Thymus (tissue), 11 donors: ENCODE measurements around the gene CELA1. TPM values are rescaled to one million over a fixed set of nuclear protein-coding genes. Genes with fewer than 3 reads are reported as not detected.

Source experiments
- DNase-seq, 9 donors: peaks; one replicate each; pipeline ENCODE4 v3.0.0-alpha.2; 2013; ENCODE audit warnings: low spot score in 9 of 9, low read depth in 6 of 9, missing footprints in 1 of 9
- H3K27ac ChIP-seq, 2 donors: one replicate each; pipeline ENCODE4 v1.5.1; 2013; ENCODE audit warnings: control low read depth in 1 of 2, low read depth in 1 of 2, low read length in 1 of 2, mild to moderate bottlenecking in 1 of 2, moderate library complexity in 1 of 2
- H3K27me3 ChIP-seq, 2 donors: one replicate each; pipeline ENCODE4 v1.5.1; 2013; ENCODE audit warnings: low read length in 1 of 2; ENCODE audit not compliant: control insufficient read depth in 2 of 2, insufficient read depth in 1 of 2
- H3K36me3 ChIP-seq, 2 donors: one replicate each; pipeline ENCODE4 v1.5.1; 2013; ENCODE audit warnings: low read length in 1 of 2, mild to moderate bottlenecking in 1 of 2, moderate library complexity in 1 of 2; ENCODE audit not compliant: control insufficient read depth in 2 of 2, insufficient read depth in 2 of 2
- H3K4me1 ChIP-seq, 2 donors: one replicate each; pipeline ENCODE4 v1.5.1; 2013; ENCODE audit warnings: low read length in 2 of 2; ENCODE audit not compliant: control insufficient read depth in 2 of 2, insufficient read depth in 2 of 2
- H3K4me3 ChIP-seq, 2 donors: one replicate each; pipeline ENCODE4 v1.5.1; 2013; ENCODE audit warnings: low read length in 2 of 2, control low read depth in 1 of 2, mild to moderate bottlenecking in 1 of 2
- H3K9me3 ChIP-seq, 2 donors: one replicate each; pipeline ENCODE4 v1.5.1; 2013; ENCODE audit warnings: low read length in 1 of 2, mild to moderate bottlenecking in 1 of 2; ENCODE audit not compliant: control insufficient read depth in 2 of 2, insufficient read depth in 1 of 2
- WGBS: extraction: QIAGEN DNeasy Blood & Tissue Kit; methylation state at CpG from one replicate; pipeline ENCODE4 v1.1.7; 2013; 5-methylcytosine and 5-hydroxymethylcytosine counted together
- polyA plus RNA-seq: library from polyadenylated mRNA; stranded (reverse); fragments of 200-250 nt; gene quantifications from one replicate; pipeline ENCODE4 v1.2.3, GENCODE V29; 2013
- total RNA-seq: library from RNA; stranded (reverse); fragments of 120-200 nt; gene quantifications from one replicate; pipeline ENCODE4 v1.2.4, GENCODE V29; 2013
- donor health status: healthy.

CELA1 gene
- total and polyA plus RNA-seq, 2 donors = 0.09 to 0.71 TPM

GRCh38 chr12:51389302-51389999, 43.0 kb upstream of the CELA1 start:
- H3K27me3 ChIP-seq = peaks cover 0 to 14% of the 10 kb centered on the region in 2 donors
- peak in 1 of 9 donors; percentile 28 for DNase-seq
- H3K4me3 ChIP-seq = no peak overlapping the region
- H3K9me3 ChIP-seq = peaks cover 0 to 2% of the 10 kb centered on the region in 2 donors
- H3K4me1 ChIP-seq = peaks cover 37 to 88% of the 10 kb centered on the region in 2 donors
- H3K36me3 ChIP-seq = no peaks in the 10 kb centered on the region
- WGBS = 41% methylated on average over 2 of the region's 2 CpGs
- H3K27ac ChIP-seq = no peak overlapping the region

GRCh38 chr12:51388846-51389245, 42.4 kb upstream of the CELA1 start:
- H3K4me1 ChIP-seq = peaks cover 36 to 88% of the 10 kb centered on the region in 2 donors
- H3K27ac ChIP-seq = no peak overlapping the region

GRCh38 chr12:51388069-51388799, 41.8 kb upstream of the CELA1 start:
- peak in 1 of 9 donors; percentile 34 for DNase-seq
- H3K36me3 ChIP-seq = no peaks in the 10 kb centered on the region
- peaks cover 0 to 13% of the 10 kb centered on the region in 2 donors for H3K27me3 ChIP-seq
- no peak overlapping the region for H3K27ac ChIP-seq
- WGBS = 52% methylated on average over 10 of the region's 10 CpGs
- H3K4me3 ChIP-seq = no peak overlapping the region
- H3K9me3 ChIP-seq = no peaks in the 10 kb centered on the region
- H3K4me1 ChIP-seq = peaks cover 36 to 88% of the 10 kb centered on the region in 2 donors

More at GRCh38 chr12:51388846-51389245, 42.4 kb upstream of the CELA1 start:
- H3K9me3 ChIP-seq = no peaks in the 10 kb centered on the region
- H3K36me3 ChIP-seq = no peaks in the 10 kb centered on the region
- 96% methylated on average over 5 of the region's 5 CpGs for WGBS
- DNase-seq = no peak
- no peak overlapping the region for H3K4me3 ChIP-seq
- peaks cover 0 to 14% of the 10 kb centered on the region in 2 donors for H3K27me3 ChIP-seq

- DNase-seq = no peak
- H3K27me3 ChIP-seq = peaks cover 0 to 2% of the 10 kb centered on the region in 2 donors
- peaks cover 45 to 91% of the 10 kb centered on the region in 2 donors for H3K4me1 ChIP-seq
- no peak overlapping the region for H3K27ac ChIP-seq
- peaks cover 0 to 2% of the 10 kb centered on the region in 2 donors for H3K36me3 ChIP-seq
- 34% methylated on average over 4 of the region's 4 CpGs for WGBS
- H3K4me3 ChIP-seq = no peak overlapping the region
- no peaks in the 10 kb centered on the region for H3K9me3 ChIP-seq
Measured at GRCh38 chr12:51386351-51386750, 39.9 kb upstream of the CELA1 start.

- Histone ChIP-seq H3K4me3 (no peak overlapping the region), H3K9me3 (no peaks in the 10 kb centered on the region), H3K27me3 (no peaks in the 10 kb centered on the region), H3K4me1 (peaks cover 46 to 87% of the 10 kb centered on the region in 2 donors), H3K27ac (peak overlapping the region; percentile 8 to 52), H3K36me3 (peaks cover 7 to 16% of the 10 kb centered on the region in 2 donors)
- WGBS = 29% methylated on average over 6 of the region's 6 CpGs
- peak in 8 of 9 donors; percentile 42 to 89 (median 72) for DNase-seq
Measured at GRCh38 chr12:51383269-51383905, 36.9 kb upstream of the CELA1 start.

- no peak overlapping the region for H3K4me3 ChIP-seq
- no peak overlapping the region for H3K27ac ChIP-seq
- H3K4me1 ChIP-seq = peaks cover 51 to 86% of the 10 kb centered on the region in 2 donors
- whole genome bisulfite sequencing = 12% methylated on average over 7 of the region's 7 CpGs
- no peaks in the 10 kb centered on the region for H3K27me3 ChIP-seq
- H3K9me3 ChIP-seq = no peaks in the 10 kb centered on the region
- peak in 3 of 9 donors; percentile 34 to 69 (median 49) for DNase-seq
- peaks cover 9 to 25% of the 10 kb centered on the region in 2 donors for H3K36me3 ChIP-seq
Measured at GRCh38 chr12:51382173-51382572, 35.7 kb upstream of the CELA1 start.

GRCh38 chr12:51381226-51382079, 35.0 kb upstream of the CELA1 start:
- Histone ChIP-seq H3K9me3 (no peaks in the 10 kb centered on the region), H3K36me3 (peaks cover 12 to 31% of the 10 kb centered on the region in 2 donors), H3K4me3 (no peak overlapping the region), H3K4me1 (peaks cover 47 to 85% of the 10 kb centered on the region in 2 donors), H3K27me3 (no peaks in the 10 kb centered on the region), H3K27ac (no peak overlapping the region)
- WGBS = 73% methylated on average over 5 of the region's 5 CpGs
- no peak for DNase-seq

GRCh38 chr12:51379571-51379970, 33.1 kb upstream of the CELA1 start:
- H3K9me3 ChIP-seq = no peaks in the 10 kb centered on the region
- H3K4me3 ChIP-seq = no peak overlapping the region
- 88% methylated on average over 11 of the region's 11 CpGs for WGBS
- DNase-seq = no peak
- H3K27ac ChIP-seq = no peak overlapping the region
- H3K27me3 ChIP-seq = no peaks in the 10 kb centered on the region
- H3K4me1 ChIP-seq = peaks cover 42 to 70% of the 10 kb centered on the region in 2 donors
- H3K36me3 ChIP-seq = peaks cover 16 to 37% of the 10 kb centered on the region in 2 donors
